ENCODE results near the gene SPATA32.
A peak's percentile ranks its signal among the peaks of the same experiment; 100 is the strongest.

The SPATA32 gene

DNA sequence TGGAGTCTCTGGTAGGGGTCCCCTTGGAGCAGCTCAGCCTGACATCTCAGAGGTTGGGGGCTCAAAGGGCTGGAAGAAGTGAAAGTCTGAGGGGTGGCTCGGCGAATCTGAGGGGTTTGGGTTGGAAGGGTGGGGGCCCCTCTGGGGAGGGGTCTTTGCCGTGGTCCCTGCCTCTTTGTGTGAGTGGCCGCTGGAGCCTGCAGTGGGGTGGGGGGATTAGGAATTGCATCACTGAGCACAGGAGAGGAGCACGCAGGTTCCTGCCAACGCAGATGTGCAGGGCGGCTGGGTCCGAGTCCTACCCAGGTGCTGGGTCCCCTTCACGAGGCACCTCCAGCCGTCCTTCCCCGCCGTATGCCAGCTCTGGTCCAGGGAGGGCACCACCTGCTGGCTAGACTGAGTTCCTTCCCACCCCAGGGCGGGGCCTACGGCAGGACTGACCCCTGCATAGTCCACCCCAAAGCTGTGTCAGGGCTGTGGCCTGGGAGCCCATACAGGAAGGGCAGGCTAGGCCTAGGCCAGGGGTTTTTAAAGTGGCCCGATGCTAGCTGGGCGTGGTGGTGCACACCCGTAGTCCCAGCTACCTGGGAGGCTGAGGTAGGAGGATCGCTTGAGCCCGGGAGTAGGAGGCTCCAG is 30.3 kb downstream of the SPATA32 start:
- Histone ChIP-seq H3K9me3 (no peaks in the 10 kb centered on the region), H3K36me3 (no peaks in the 10 kb centered on the region), H3K4me1 (peaks cover 22% of the 10 kb centered on the region), H3K4me3 (ENCODE audit: low read depth, low read length) (peak overlapping the region; percentile 45; the same call in 1 of the 2 replicates), H3K27me3 (no peaks in the 10 kb centered on the region)
- peak; percentile 60 for DNase-seq
- TF ChIP-seq, protein P1, sequence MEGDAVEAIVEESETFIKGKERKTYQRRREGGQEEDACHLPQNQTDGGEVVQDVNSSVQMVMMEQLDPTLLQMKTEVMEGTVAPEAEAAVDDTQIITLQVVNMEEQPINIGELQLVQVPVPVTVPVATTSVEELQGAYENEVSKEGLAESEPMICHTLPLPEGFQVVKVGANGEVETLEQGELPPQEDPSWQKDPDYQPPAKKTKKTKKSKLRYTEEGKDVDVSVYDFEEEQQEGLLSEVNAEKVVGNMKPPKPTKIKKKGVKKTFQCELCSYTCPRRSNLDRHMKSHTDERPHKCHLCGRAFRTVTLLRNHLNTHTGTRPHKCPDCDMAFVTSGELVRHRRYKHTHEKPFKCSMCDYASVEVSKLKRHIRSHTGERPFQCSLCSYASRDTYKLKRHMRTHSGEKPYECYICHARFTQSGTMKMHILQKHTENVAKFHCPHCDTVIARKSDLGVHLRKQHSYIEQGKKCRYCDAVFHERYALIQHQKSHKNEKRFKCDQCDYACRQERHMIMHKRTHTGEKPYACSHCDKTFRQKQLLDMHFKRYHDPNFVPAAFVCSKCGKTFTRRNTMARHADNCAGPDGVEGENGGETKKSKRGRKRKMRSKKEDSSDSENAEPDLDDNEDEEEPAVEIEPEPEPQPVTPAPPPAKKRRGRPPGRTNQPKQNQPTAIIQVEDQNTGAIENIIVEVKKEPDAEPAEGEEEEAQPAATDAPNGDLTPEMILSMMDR (IDR thresholded peaks at IDR 0.05; ENCODE audit: low read depth, low read length), result peak; percentile 48

DNA sequence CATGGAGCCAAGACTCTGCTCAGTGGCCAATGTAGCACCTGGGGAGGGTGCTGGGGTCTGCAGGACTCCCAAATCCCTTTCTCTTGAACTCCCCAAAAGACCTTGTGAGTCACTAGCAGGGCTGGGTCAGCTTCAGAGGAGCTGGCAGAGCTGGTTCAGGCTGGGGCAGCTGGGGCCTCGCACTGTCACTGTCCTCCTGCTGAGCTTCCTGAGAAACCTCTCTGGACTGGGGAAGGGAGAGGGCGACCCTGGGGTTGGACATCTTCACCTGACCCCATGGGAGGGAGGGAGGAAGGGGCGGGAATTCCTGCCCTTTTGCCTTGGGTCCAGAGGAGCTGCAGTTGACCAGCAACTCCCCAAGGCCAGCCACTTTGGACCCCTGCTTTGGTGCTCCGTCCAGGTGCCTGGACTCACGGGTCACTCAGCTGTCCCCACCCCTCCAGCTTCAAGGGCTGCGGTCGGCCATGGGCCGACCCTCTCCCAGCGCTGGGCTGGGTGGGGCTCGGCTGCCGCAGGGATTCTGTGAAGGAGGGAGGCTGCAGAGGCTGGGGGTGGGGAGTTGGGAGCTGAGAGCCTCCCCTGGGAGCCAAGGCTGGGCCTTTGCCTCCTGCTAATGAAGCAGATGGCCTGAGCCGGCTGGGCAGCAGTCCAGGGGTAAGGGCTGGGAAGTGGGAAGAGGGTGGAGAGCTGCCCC is 31.0 kb downstream of the SPATA32 start:
- TF ChIP-seq, protein P1 (IDR thresholded peaks at IDR 0.05; ENCODE audit: low read depth, low read length), result no peak
- H3K4me3 ChIP-seq (ENCODE audit: low read depth, low read length), result peak overlapping the region; percentile 45
- peaks cover 22% of the 10 kb centered on the region for H3K4me1 ChIP-seq
- H3K9me3 ChIP-seq, result no peaks in the 10 kb centered on the region
- H3K27me3 ChIP-seq, result no peaks in the 10 kb centered on the region
- DNase-seq, result peak; percentile 96
- no peaks in the 10 kb centered on the region for H3K36me3 ChIP-seq

DNA sequence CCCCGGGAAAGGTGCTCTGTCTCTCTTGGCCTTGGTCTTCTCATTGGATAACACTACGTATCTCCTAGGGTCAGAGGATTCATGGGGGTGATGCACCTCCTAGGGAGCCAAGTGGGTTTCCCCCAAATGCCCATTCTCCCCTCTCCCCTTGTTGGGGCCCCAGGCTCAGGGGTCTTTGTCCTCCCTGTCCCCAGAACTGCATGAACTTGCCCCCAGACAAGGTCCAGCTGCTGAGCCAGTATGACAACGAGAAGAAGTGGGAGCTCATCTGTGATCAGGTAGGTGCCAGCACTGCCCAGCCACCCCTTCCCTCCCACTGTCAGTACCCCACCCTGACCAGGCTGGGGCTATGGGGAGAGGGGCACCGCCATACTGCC is 31.5 kb downstream of the SPATA32 start:
- TF ChIP-seq, protein P1 (IDR thresholded peaks at IDR 0.05; ENCODE audit: low read depth, low read length), result no peak
- Histone ChIP-seq H3K36me3 (no peaks in the 10 kb centered on the region), H3K4me1 (peaks cover 22% of the 10 kb centered on the region), H3K27me3 (no peaks in the 10 kb centered on the region), H3K4me3 (ENCODE audit: low read depth, low read length) (no peak overlapping the region), H3K9me3 (no peaks in the 10 kb centered on the region)
- no peak for DNase-seq

DNA sequence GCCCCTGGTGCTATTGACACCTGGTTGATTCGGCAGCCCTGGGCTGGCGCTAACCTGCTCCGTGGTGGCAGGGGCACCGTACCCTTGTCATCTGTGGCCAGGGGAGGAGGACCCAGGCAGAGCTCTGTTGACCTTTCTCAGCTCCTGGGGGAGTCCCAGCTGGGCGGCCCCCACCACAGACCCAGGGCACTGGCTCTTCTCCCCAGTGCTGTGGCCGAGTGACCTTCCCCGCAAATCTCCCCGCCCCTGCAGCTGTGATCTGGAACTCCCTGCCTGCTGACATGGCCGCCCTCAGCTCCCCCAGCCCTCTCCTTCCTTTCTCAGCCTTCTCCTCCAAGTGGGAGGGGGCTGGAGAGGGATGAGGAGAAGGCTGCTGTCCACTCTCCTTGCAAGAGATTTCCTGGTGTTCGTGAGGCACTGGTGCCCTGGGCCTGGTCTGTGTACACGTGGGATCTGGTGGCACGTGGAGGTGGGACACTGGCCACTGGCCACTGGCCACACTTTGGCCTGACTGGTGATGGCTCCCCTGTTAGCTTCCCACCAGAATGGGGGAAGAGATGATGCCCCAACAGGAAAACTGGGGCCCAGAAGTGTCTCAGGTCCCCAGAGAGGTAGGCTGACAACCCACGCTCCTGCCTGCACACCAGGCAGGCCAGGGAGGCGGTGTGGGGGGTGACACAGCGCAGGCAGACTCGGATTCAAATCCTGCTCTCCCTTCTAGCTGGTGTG is 32.0 kb downstream of the SPATA32 start:
- Histone ChIP-seq H3K27me3 (no peaks in the 10 kb centered on the region), H3K9me3 (no peaks in the 10 kb centered on the region), H3K4me3 (ENCODE audit: low read depth, low read length) (no peak overlapping the region), H3K36me3 (no peaks in the 10 kb centered on the region), H3K4me1 (peaks cover 22% of the 10 kb centered on the region)
- DNase-seq, result no peak
- TF ChIP-seq, protein P1 (IDR thresholded peaks at IDR 0.05; ENCODE audit: low read depth, low read length), result no peak

DNA sequence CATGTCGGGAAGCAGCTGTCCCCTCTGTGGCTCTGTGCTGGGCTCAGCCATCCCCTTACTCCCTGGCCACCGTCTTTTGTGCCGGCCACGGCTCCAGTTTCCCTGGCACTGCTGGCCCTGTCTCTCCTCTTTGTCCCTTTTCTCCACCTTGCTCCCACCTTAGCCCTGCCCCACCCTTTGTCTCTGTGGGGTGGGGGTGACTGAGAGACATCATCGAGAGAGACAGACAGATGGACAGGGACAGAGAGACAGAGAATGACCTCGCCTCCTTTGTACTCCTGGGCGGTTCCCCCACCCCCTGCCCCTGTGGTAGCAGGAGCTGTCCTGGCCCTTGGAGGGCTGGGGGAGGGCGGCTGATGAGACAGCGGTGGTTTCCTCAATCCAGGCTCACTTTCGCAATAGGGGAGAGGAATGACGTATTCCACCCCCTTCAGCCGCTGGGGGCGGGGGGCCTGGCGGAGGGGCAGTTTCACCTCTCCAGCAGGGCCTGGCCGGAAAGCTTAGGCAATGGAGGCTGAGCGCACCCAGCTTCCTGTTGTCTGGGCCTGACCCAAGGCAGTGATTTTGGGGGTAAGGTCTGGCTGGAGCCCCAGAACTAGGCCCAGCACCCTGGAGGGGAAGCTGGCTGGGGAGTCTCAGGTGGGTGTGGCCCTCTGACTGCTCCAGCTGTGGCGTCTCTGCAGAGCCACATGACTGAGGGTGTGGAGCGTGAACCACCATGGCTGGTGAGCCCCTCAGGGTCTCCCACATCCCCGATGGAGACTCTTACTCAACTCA is 32.9 kb downstream of the SPATA32 start:
- H3K36me3 ChIP-seq, result no peaks in the 10 kb centered on the region
- no peaks in the 10 kb centered on the region for H3K9me3 ChIP-seq
- DNase-seq, result no peak
- H3K4me3 ChIP-seq (ENCODE audit: low read depth, low read length), result no peak overlapping the region
- TF ChIP-seq, protein P1 (IDR thresholded peaks at IDR 0.05; ENCODE audit: low read depth, low read length), result no peak
- no peaks in the 10 kb centered on the region for H3K27me3 ChIP-seq
- H3K4me1 ChIP-seq, result peaks cover 22% of the 10 kb centered on the region

All from BE2C (cell line).